ENCODE data around the gene PITPNM3.

DNA sequence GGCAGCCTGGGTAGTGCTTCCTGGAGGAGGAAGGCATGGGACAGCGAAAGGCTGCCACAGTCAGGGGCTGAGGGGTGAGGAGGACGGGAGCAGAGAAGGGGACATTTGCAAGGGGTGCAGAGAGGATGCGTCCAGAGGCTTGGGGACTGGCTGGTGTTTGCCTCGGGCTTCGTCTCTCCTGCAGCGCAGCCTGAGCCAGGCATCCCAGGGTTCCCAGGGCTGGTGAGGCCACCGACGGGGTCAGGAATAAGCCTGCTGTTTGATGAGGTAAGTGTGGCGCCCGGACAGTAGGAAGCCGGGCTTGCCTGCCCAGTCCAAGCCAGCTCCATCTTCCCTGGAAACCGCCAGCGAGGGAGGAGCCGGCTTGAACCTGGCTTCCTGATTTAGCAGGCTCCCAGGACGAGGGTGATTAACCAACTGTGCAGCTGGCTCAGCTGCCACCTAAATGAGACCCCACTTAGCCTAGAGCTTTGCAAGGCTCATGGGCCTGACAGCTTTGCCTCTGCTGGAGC is 47.8 kb downstream of the PITPNM3 start:
- TF ChIP-seq, protein P1, sequence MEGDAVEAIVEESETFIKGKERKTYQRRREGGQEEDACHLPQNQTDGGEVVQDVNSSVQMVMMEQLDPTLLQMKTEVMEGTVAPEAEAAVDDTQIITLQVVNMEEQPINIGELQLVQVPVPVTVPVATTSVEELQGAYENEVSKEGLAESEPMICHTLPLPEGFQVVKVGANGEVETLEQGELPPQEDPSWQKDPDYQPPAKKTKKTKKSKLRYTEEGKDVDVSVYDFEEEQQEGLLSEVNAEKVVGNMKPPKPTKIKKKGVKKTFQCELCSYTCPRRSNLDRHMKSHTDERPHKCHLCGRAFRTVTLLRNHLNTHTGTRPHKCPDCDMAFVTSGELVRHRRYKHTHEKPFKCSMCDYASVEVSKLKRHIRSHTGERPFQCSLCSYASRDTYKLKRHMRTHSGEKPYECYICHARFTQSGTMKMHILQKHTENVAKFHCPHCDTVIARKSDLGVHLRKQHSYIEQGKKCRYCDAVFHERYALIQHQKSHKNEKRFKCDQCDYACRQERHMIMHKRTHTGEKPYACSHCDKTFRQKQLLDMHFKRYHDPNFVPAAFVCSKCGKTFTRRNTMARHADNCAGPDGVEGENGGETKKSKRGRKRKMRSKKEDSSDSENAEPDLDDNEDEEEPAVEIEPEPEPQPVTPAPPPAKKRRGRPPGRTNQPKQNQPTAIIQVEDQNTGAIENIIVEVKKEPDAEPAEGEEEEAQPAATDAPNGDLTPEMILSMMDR (IDR thresholded peaks at IDR 0.05) = no peak
- no peak for TF ChIP-seq POLR2A (IDR thresholded peaks at IDR 0.05)
